Fibroblast of upper back skin (primary cell): ENCODE measurements around the gene TRERF1.
A peak's percentile ranks its signal among the peaks of the same experiment; 100 is the strongest.
"Not testable (repeated sequence)": the region's sequence is repeated elsewhere in the genome, so short reads cannot be mapped to it uniquely, and the experiment has no call there.

Experiments
- DNase-seq: peaks from one replicate; pipeline ENCODE4 v3.0.0-alpha.2; 2013

The TRERF1 gene

GRCh38 chr6:42210551-42210950 is 241.2 kb downstream of the TRERF1 start:
- no peak for DNase-seq

- DNase-seq = not testable (repeated sequence)
Measured at GRCh38 chr6:42207559-42207958, 244.2 kb downstream of the TRERF1 start.

DNA sequence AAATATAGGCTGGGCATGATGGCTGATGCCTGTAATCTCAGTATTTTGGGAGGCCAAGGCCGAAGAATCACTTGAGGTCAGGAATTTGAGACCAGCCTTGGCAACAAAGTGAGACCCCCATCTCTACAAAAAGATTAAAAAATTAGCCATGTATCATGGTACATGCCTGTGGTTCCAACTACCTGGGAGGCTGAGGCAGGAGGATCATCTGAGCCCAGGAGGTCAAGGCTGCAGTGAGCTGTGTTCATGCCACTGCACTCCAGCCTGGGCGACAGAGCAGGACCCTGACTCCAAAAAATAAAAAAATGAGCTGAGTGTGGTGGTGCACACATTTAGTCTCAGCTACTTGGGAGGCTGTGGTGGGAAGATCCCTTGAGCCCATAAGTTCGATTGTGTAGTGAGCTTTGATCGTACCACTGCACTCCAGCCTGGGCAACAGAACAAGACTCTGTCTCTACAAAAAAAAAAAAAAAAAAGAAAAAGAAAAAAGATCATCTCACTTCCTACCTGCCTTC is 246.9 kb downstream of the TRERF1 start:
- no peak for DNase-seq

- no peak for DNase-seq
Measured at GRCh38 chr6:42203183-42203582, 248.5 kb downstream of the TRERF1 start.

- not testable (repeated sequence) for DNase-seq
Measured at GRCh38 chr6:42202131-42202915, 249.4 kb downstream of the TRERF1 start.

GRCh38 chr6:42201382-42201781 is 250.3 kb downstream of the TRERF1 start:
- no peak for DNase-seq

DNA sequence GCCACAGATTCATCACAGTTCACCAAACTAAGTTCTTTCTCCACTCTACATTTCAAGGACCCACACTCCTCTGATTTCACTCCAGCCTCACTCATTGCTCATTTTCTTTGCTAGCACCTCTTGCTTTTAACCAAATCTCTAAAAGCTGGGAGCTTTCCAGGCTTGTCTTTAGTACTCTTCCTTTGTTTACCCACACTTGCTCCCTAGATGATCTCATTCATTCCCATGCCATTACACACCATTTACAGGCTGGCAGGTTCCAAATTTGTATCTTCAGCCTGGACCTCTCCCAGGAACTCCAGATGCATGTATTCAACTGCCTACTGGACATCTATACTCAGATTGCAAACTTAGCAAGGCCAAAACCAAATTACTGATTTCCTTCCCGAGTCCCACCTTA is 251.7 kb downstream of the TRERF1 start:
- DNase-seq = peak; percentile 92

- DNase-seq = peak; percentile 51
Measured at GRCh38 chr6:42199106-42199981, 252.4 kb downstream of the TRERF1 start.

DNA sequence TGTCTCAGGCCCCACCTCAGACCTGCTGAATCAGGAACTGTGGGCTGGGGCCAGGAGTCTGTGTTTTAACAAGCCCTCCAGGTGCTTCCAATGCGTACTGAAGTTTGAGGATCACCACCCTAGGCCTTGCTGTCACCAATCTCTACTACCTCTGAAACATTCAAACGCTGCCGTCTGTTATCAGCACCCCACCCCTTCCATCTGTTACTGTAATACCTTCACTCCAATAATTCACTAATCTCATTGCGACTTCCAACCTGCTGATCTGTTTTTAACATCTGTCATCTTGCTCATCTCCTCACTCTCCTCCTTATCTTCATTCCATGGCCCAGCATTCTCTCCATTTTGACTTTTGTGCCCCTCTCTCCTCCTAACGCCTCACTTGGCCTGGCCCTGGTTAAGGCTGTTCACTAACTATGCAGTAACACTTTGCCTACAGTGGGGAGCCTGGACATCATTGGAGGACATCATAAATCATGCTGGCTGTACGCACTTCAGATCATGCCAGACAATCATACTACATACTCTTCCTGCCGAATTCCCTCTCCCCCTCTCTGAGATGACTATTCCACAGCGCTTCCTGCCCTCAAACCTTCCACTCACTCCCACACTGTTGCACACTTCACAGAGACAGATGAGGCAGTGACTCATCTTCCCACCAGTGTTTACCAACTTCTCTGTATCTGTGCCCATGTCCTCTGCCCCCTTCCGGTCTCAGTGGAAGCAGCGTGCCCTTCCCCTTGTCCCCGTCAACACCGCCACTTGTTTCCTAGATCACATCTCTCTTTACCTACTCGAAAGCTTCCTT is 254.0 kb downstream of the TRERF1 start:
- peak; percentile 63 for DNase-seq

- DNase-seq = no peak
Measured at GRCh38 chr6:42195415-42195814, 256.3 kb downstream of the TRERF1 start.

DNA sequence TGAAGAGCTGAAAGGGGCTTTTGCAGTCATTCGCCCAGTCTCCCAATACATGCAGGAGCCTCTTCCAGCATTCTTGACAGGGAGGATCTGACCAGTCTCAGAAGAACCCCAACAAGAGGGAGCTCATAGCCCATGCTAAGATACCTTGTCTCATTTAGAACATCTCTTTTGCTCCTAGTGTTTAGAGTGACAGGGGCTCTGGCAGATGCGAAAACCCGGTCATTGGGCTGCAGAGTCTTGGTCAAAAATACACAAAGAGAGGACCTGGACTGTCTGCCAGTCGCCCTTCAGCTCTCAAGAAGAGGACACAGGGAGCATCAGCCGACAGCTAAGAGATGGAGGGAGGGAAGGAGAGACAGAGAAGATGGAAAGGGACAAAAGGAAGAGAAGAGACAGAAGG is 257.7 kb downstream of the TRERF1 start:
- no peak for DNase-seq

DNA sequence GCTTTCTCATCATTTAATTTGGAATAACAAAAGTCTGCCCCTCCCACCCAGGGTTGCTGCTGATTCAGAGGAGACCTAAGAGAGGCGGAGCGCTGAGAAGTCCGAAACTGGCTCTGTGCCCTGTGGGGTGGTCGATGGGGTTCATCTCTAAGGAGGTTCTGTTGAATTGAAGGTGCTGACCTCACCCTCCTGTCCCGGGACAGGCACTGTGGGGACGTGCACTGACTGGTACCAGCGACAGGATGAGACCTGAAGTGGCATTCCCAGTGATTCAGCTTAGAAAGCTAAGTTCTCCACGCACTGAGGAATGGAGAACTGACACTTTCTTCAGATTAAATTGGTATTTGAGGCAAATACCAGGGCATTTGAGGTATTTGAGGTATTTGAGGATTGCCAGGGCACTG is 258.2 kb downstream of the TRERF1 start:
- no peak for DNase-seq

DNA sequence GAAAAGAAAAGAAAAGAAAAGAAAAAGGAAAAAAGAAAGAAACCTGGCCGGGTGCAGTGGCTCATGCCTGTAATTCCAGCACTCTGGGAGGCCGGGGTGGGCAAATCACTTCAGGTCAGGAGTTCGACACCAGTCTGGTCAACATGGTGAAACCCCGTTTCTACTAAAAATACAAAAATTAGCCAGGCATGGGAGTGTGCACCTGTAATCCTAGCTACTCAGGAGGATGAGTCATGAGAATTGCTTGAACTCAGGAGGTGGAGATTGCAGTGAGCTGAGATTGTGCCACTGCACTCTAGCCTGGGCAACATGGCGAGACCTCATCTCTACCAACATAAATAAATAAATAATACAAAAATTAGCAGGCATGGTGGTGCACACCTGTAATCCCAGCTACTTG is 259.3 kb downstream of the TRERF1 start:
- DNase-seq = not testable (repeated sequence)

GRCh38 chr6:42190554-42191183 is 261.1 kb downstream of the TRERF1 start:
- DNase-seq = peak; percentile 83

DNA sequence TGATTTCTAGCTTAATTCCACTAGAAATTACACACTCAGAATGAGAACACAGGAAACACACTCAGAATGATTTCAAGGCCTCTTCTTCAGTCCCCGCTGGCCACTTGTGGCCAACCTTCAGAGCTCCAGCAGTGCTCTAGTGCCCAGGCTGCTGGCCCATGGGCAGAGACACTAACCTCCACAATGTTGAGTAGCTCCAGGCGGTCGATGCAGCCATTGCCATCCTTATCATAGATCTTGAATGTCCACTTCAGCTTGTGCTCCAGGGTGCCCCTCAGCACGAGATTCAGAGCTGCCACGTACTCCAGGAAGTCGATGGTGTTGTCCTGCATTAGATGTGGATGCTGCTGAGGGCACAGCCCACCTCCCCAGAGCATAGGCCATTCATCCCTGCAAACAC is 263.3 kb downstream of the TRERF1 start:
- no peak for DNase-seq

DNA sequence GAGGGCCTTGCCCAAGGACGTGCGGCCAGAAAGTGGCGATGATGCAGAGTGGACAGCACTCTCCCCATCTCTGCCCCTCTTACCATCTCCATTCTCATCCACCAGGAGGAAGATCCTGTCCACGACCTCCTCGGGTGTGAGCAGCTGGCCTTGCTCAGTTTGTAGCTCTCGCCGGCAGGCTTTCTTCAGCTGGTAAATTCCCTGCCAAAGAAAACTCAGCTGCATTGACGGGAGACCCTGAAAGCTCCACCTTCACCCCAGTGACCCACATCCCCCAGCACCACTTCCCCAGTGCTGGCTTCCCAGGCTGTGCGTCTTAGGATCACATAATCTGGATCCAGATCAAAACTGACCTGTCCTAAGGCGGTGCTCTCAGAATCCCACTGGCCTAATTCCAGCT is 266.1 kb downstream of the TRERF1 start:
- DNase-seq = no peak

GRCh38 chr6:42184475-42184874 is 267.3 kb downstream of the TRERF1 start:
- DNase-seq = no peak

GRCh38 chr6:42182101-42182500 is 269.6 kb downstream of the TRERF1 start:
- no peak for DNase-seq

- DNase-seq = no peak
Measured at GRCh38 chr6:42179945-42180313, 271.8 kb downstream of the TRERF1 start.

DNA sequence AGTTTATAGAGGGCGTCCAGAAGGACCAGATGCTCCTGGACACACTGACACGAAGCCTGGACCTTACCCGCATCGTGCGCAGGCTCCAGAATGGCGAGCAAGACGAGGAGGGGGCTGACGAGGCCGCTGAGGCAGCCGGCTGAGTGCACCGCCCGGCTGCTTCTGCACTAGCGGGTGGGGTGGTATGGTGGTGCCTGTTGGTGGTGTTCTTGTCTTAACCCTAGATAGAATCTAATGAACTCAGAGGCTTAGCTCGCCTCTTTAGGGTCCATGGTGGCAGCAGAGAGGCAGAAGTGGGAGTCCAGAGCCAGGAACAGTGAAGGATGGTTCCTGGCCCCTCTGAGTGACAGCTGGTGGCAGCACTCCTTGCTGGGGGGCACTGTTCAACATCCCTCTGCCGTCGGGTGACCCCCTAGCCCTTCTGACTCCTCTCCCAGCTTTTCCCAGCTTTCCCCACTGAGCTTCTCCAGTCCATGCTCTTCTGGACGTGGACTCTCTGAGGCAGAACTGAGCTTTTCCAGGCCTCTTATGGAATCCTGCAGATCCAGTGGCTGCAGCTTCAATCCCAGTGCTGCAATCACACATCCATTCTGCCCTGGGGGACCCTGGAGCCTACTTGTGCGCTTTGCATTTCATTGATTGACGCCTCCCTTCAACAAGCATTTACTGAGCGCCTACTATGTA is 272.3 kb downstream of the TRERF1 start:
- DNase-seq = no peak

DNA sequence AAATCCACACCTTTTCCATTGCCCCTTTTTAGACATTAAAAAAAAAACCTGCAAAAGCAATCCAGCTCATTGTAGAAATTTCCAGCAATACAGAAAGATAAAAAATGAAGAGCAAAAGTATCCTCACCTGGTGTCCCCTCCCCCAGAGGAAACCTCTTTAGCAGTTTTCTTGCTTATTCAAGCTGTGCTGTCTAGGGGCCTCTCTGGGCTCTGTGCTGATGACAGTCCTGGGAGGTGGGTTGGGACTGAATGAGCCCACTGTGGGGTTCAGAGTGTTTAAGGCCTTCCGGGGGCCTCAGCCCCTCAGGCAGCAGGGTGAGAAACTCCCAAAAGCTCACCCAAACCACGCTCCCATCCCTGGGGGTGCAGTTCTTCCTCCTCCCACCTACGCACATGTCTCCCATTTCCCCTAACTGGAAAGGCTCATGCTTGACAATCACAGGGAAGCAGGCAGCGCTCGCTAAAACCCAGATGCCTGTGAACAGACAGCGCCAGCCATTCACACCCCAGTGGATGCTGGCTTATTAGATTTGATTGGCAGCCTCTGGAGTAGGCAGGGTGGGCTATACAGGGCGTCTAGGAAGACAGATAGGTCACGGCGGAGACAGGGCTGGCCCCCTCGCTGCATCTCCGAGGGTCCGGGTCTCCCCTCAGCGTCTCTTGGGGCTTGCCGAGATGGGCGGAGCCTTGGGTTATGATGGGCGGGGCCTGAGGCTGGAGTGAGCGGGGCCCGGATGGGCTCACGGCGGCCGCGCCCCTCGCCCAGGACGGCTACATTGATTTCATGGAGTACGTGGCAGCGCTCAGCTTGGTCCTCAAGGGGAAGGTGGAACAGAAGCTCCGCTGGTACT is 274.0 kb downstream of the TRERF1 start:
- DNase-seq = peak; percentile 22
